SK-N-SH treated with all-trans-retinoic acid at 6 μM for 48 hours (cell line): Measurements from ENCODE around the gene TMEM11.

Experiments used
- ATAC-seq: fragments of 200-7000 bp; cut with Tn5 transposase; 3 replicates; pipeline ENCODE4 v1.9.1; 2020; ENCODE audit warnings: mild to moderate bottlenecking, moderate library complexity
- ARNTL ChIP-seq: fragments of 450-650 bp; formaldehyde crosslinking; IDR thresholded peaks from 2 replicates; pipeline ENCODE4 v1.5.0; 2020; ENCODE audit warnings: low read depth, mild to moderate bottlenecking, moderate library complexity, borderline replicate concordance
- BACH2 ChIP-seq: fragments of 250-450 bp; sonication (Bioruptor Pico); IDR thresholded peaks from 2 replicates; pipeline ENCODE4 v1.9.0; 2021; ENCODE audit warnings: mild to moderate bottlenecking, borderline replicate concordance
- CREB5 ChIP-seq: fragments of 250-450 bp; sonication (Bioruptor Pico); IDR thresholded peaks from 2 replicates; pipeline ENCODE4 v1.5.1; 2020; ENCODE audit warnings: low read depth, mild to moderate bottlenecking, moderate library complexity
- CSDC2 ChIP-seq: fragments of 250-450 bp; sonication (Bioruptor Pico); IDR thresholded peaks from 2 replicates; pipeline ENCODE4 v1.5.0; 2020; ENCODE audit warnings: mild to moderate bottlenecking, moderate library complexity
- CSRNP3 ChIP-seq: fragments of 250-450 bp; sonication (Bioruptor Pico); IDR thresholded peaks from 2 replicates; pipeline ENCODE4 v1.5.1; 2021; ENCODE audit warnings: mild to moderate bottlenecking, moderate library complexity
- ESRRG ChIP-seq: fragments of 250-450 bp; sonication (Bioruptor Pico); IDR thresholded peaks from 2 replicates; pipeline ENCODE4 v1.6.1; 2021; ENCODE audit warnings: mild to moderate bottlenecking
- GLIS3 ChIP-seq: fragments of 250-450 bp; sonication (Bioruptor Pico); IDR thresholded peaks from 2 replicates; pipeline ENCODE4 v1.5.0; 2020; ENCODE audit warnings: mild to moderate bottlenecking, moderate library complexity
- ISL1 ChIP-seq: fragments of 250-450 bp; sonication (Bioruptor Pico); IDR thresholded peaks from 2 replicates; pipeline ENCODE4 v2.1.2; 2022; ENCODE audit warnings: mild to moderate bottlenecking, moderate library complexity
- OSR1 ChIP-seq: fragments of 250-450 bp; sonication (Bioruptor Pico); IDR thresholded peaks from 2 replicates; pipeline ENCODE4 v1.8.0; 2022; ENCODE audit warnings: moderate library complexity, mild to moderate bottlenecking, inconsistent platforms
- PATZ1 ChIP-seq: fragments of 250-450 bp; sonication (Bioruptor Pico); IDR thresholded peaks from 2 replicates; pipeline ENCODE4 v1.8.0; 2020; ENCODE audit warnings: mild to moderate bottlenecking, moderate library complexity, borderline replicate concordance
- POU6F1 ChIP-seq: fragments of 250-450 bp; sonication (Bioruptor Pico); IDR thresholded peaks from 2 replicates; pipeline ENCODE4 v1.8.0; 2021; ENCODE audit warnings: low read depth, mild to moderate bottlenecking, moderate library complexity, borderline replicate concordance
- PPARA ChIP-seq: fragments of 250-450 bp; sonication (Bioruptor Pico); IDR thresholded peaks from 2 replicates; pipeline ENCODE4 v1.5.0; 2020; ENCODE audit warnings: mild to moderate bottlenecking, borderline replicate concordance
- RARB ChIP-seq: fragments of 250-450 bp; sonication (Bioruptor Pico); IDR thresholded peaks from 2 replicates; pipeline ENCODE4 v1.8.0; 2021; ENCODE audit warnings: mild to moderate bottlenecking, moderate library complexity
- SNAI2 ChIP-seq: fragments of 250-450 bp; sonication (Bioruptor Pico); IDR thresholded peaks from 2 replicates; pipeline ENCODE4 v1.5.0; 2020; ENCODE audit warnings: mild to moderate bottlenecking, moderate library complexity
- TCF4 ChIP-seq: fragments of 250-450 bp; sonication (Bioruptor Pico); IDR thresholded peaks from 2 replicates; pipeline ENCODE4 v1.8.0; 2021; ENCODE audit warnings: mild to moderate bottlenecking, moderate library complexity, borderline replicate concordance
- TOX ChIP-seq: fragments of 250-450 bp; sonication (Bioruptor Pico); IDR thresholded peaks from 2 replicates; pipeline ENCODE4 v1.8.0; 2021; ENCODE audit warnings: mild to moderate bottlenecking, moderate library complexity, borderline replicate concordance
- ZC3H10 ChIP-seq: fragments of 250-450 bp; sonication (Bioruptor Pico); IDR thresholded peaks from 2 replicates; pipeline ENCODE4 v1.5.1; 2021; ENCODE audit warnings: mild to moderate bottlenecking, moderate library complexity
- ZFP3 ChIP-seq: fragments of 250-450 bp; sonication (Bioruptor Pico); IDR thresholded peaks from 2 replicates; pipeline ENCODE4 v1.5.0; 2020; ENCODE audit warnings: mild to moderate bottlenecking, moderate library complexity
- ZFP30 ChIP-seq: fragments of 450-650 bp; formaldehyde crosslinking; IDR thresholded peaks from 2 replicates; pipeline ENCODE4 v1.5.0; 2022; ENCODE audit warnings: mild to moderate bottlenecking, moderate library complexity
- ZNF565 ChIP-seq: fragments of 450-650 bp; formaldehyde crosslinking; conservative IDR thresholded peaks from 2 replicates; pipeline ENCODE4 v1.5.0; 2020; ENCODE audit warnings: low read depth, mild to moderate bottlenecking, moderate library complexity
- ZNF70 ChIP-seq: fragments of 450-650 bp; formaldehyde crosslinking; IDR thresholded peaks from 2 replicates; pipeline ENCODE4 v1.5.0; 2020; ENCODE audit warnings: mild to moderate bottlenecking, moderate library complexity
- ZNF8 ChIP-seq: fragments of 450-650 bp; formaldehyde crosslinking; IDR thresholded peaks from 2 replicates; pipeline ENCODE4 v1.5.0; 2020; ENCODE audit warnings: mild to moderate bottlenecking, moderate library complexity

Gene TMEM11

GRCh38 chr17:21249920-21250703 is 36.2 kb upstream of the TMEM11 start (continued):
- TF ChIP-seq POU6F1 (CRISPR knock-in tag) = no peak
- no peak for TF ChIP-seq BACH2
- TF ChIP-seq ZNF8 (CRISPR knock-in tag) = no peak
- no peak for TF ChIP-seq CSDC2 (CRISPR knock-in tag)
- no peak for TF ChIP-seq TOX (CRISPR knock-in tag)
- TF ChIP-seq GLIS3 (CRISPR knock-in tag) = no peak
- TF ChIP-seq ZC3H10 (CRISPR knock-in tag) = no peak
- TF ChIP-seq PPARA (CRISPR knock-in tag) = no peak
- no peak for TF ChIP-seq PATZ1 (CRISPR knock-in tag)
- TF ChIP-seq CSRNP3 = no peak
- no peak for TF ChIP-seq ARNTL (CRISPR knock-in tag)

- no peak for ATAC-seq
- TF ChIP-seq ZNF8 (CRISPR knock-in tag) (no peak), GLIS3 (CRISPR knock-in tag) (no peak), PPARA (CRISPR knock-in tag) (no peak), SNAI2 (CRISPR knock-in tag) (no peak), OSR1 (CRISPR knock-in tag) (no peak), CSDC2 (CRISPR knock-in tag) (no peak), RARB (CRISPR knock-in tag) (no peak), ZC3H10 (CRISPR knock-in tag) (no peak), CREB5 (CRISPR knock-in tag) (no peak), ZNF70 (no peak), CSRNP3 (no peak), ISL1 (CRISPR knock-in tag) (no peak), ZFP30 (CRISPR knock-in tag) (no peak), ESRRG (no peak), ZNF565 (CRISPR knock-in tag) (no peak), TOX (CRISPR knock-in tag) (no peak), BACH2 (no peak), ZFP3 (CRISPR knock-in tag) (no peak), ARNTL (CRISPR knock-in tag) (no peak)
These were observed 35.3 kb upstream of the TMEM11 start for GRCh38 chr17:21249086-21249795.

- ATAC-seq = no peak
- TF ChIP-seq PATZ1 (CRISPR knock-in tag) (no peak), ZFP3 (CRISPR knock-in tag) (no peak), ISL1 (CRISPR knock-in tag) (no peak), ZFP30 (CRISPR knock-in tag) (no peak), CSDC2 (CRISPR knock-in tag) (no peak), CSRNP3 (no peak), TCF4 (CRISPR knock-in tag) (no peak), SNAI2 (CRISPR knock-in tag) (no peak), ZNF8 (CRISPR knock-in tag) (no peak)
These were observed 34.5 kb upstream of the TMEM11 start for GRCh38 chr17:21248500-21248899.
